HCT116 (cell line): ENCODE measurements around the gene UNC93B1.

Experiments
- CTCF ChIP-seq, 3 experiments: fragments of 200-600 bp in 1 of 3; sonication (generic) in 1 of 3; IDR thresholded peaks in 2 of 3; conservative IDR thresholded peaks in 1 of 3; 2 replicates each; pipeline ENCODE4 v1.5.1; 2012 to 2017; ENCODE audit warnings: low read depth in 2 of 3, low read length in 2 of 3, antibody characterized with exemption in 1 of 3, borderline replicate concordance in 1 of 3, control low read depth in 1 of 3, mild to moderate bottlenecking in 1 of 3, mixed read lengths in 1 of 3, mixed run types in 1 of 3, moderate library complexity in 1 of 3; ENCODE audit not compliant: insufficient read depth in 1 of 3
- EZH2 ChIP-seq: fragments of 200-600 bp; sonication (generic); IDR thresholded peaks from 2 replicates; pipeline ENCODE4 v1.6.1; 2017; ENCODE audit warnings: antibody characterized with exemption, mixed run types
- EZH2phosphoT487 ChIP-seq: fragments of 200-600 bp; IDR thresholded peaks from 2 replicates; pipeline ENCODE4 v1.6.1; 2018; ENCODE audit warnings: antibody characterized with exemption, borderline replicate concordance
- FOSL1 ChIP-seq: IDR thresholded peaks from 2 replicates; pipeline ENCODE4 v1.6.1; 2012; ENCODE audit warnings: low read depth
- JUND ChIP-seq: IDR thresholded peaks from 2 replicates; pipeline ENCODE4 v1.6.1; 2012
- MAX ChIP-seq: IDR thresholded peaks from 2 replicates; pipeline ENCODE4 v1.6.1; 2012
- POLR2A ChIP-seq: IDR thresholded peaks from 2 replicates; pipeline ENCODE4 v1.7.0; 2011; ENCODE audit warnings: borderline replicate concordance; ENCODE audit not compliant: insufficient read depth, insufficient read length; ENCODE audit errors: extremely low read depth
- POLR2AphosphoS5 ChIP-seq: IDR thresholded peaks from 2 replicates; pipeline ENCODE4 v1.6.1; 2011; ENCODE audit warnings: mild to moderate bottlenecking, low read depth, low read length, moderate library complexity
- RAD21 ChIP-seq: IDR thresholded peaks from 2 replicates; pipeline ENCODE4 v1.6.1; 2012; ENCODE audit warnings: low read depth, mild to moderate bottlenecking
- REST ChIP-seq: IDR thresholded peaks from 2 replicates; pipeline ENCODE4 v1.6.1; 2012; ENCODE audit warnings: low read depth
- SIN3A ChIP-seq: IDR thresholded peaks from 2 replicates; pipeline ENCODE4 v1.6.1; 2012; ENCODE audit warnings: low read depth
- TCF7L2 ChIP-seq: IDR thresholded peaks from 2 replicates; pipeline ENCODE4 v1.7.0; 2011; ENCODE audit warnings: borderline replicate concordance, inconsistent platforms; ENCODE audit not compliant: insufficient read depth, insufficient read length; ENCODE audit errors: extremely low read depth
- ZBTB33 ChIP-seq: IDR thresholded peaks from 2 replicates; pipeline ENCODE4 v1.6.1; 2011; ENCODE audit warnings: mild to moderate bottlenecking, low read length, moderate library complexity; ENCODE audit not compliant: insufficient replicate concordance; ENCODE audit errors: extremely low read depth
- ZNF274 ChIP-seq: fragments of 200-500 bp; sonication (Bioruptor generic); IDR thresholded peaks from 2 replicates; pipeline ENCODE4 v1.6.1; 2014; ENCODE audit warnings: mild to moderate bottlenecking, low read depth, low read length, inconsistent platforms

GRCh38 chr11:68037411-68038225 lies 33.7 kb upstream of the UNC93B1 start:
- no peak for TF ChIP-seq CTCF (IDR thresholded peaks at IDR 0.05 in 2 of 3, conservative IDR thresholded peaks at IDR 0.05 in 1 of 3; ENCODE audit: borderline replicate concordance in 1 of 3, insufficient read depth in 1 of 3, low read depth in 2 of 3, low read length in 2 of 3)
- no peak for TF ChIP-seq POLR2A
- TF ChIP-seq EZH2: no peak
- no peak for TF ChIP-seq TCF7L2
- TF ChIP-seq POLR2AphosphoS5: no peak; the same call in 1 of the 2 replicates
- no peak for TF ChIP-seq EZH2phosphoT487
- TF ChIP-seq FOSL1: no peak
- no peak for TF ChIP-seq SIN3A
- TF ChIP-seq RAD21: no peak
- no peak for TF ChIP-seq REST
- no peak for TF ChIP-seq ZBTB33
- no peak for TF ChIP-seq MAX
- no peak for TF ChIP-seq ZNF274
- no peak for TF ChIP-seq JUND
